ENCODE measurements around the gene NLK. TPM values are rescaled to one million over a fixed set of nuclear protein-coding genes. Genes with fewer than 3 reads are reported as not detected.

NLK gene
- total and polyA plus RNA-seq, 2 donors (not counting 3 experiments of a cell fraction or from before 2014, with no cell fraction given): 23.8 to 34.2 TPM

DNA sequence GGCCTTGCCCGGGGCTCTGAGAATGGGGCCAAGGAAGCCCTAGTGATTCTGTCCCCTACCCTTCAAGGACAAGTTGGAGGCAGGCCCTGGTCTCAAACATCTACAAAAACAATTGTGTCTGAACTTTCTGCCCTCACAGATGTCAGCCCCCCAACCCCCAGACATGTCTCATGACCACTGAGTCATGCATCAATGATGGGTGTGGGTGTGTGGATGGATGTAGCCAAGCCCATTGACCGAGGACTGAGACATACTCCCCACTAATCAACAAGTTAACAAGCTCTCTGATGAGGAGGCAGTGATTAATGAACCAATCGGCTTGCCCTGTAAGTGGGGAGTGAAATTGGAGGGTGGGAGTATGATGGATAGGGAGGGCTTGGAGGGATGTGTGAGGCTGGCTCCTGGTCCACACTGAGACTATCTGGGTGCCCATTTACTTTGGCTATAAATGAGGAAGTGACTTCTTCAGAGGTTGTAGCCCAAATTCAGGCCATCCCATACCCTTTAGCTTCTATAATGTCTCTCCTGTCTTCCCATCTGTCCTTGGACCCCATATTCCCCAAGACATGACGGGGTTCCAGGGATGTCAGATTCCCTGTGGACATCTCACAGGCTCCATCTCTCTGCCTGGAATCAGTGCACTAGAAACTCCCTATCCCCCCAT, 179.4 kb downstream of the NLK start:
- H3K27ac ChIP-seq (ENCODE audit: insufficient read depth, low read depth, low read length): no peak overlapping the region
- intact Hi-C loops (cut with micrococcal nuclease): no loop called here
- H4K20me1 ChIP-seq (replicated peaks; ENCODE audit: control insufficient read depth, extremely low read depth, insufficient read depth, low read length): no peaks in the 10 kb centered on the region
- no peaks in the 10 kb centered on the region for H3K36me3 ChIP-seq (ENCODE audit: control insufficient read depth in 2 of 2, extremely low read depth in 1 of 2, insufficient read depth in 2 of 2, low read length in 2 of 2)
- no peaks in the 10 kb centered on the region for H3K9me1 ChIP-seq (replicated peaks; ENCODE audit: control insufficient read depth, extremely low read depth, insufficient read depth, low read length)
- CTCF ChIA-PET: no interaction called here
- FAIRE-seq: no peak
- POLR2A ChIA-PET: no interaction called here
- BruUV-seq (replicated peaks): no TSS peak
- no peak overlapping the region for H3K4me2 ChIP-seq (ENCODE audit: insufficient read depth, low read length)
- H3K9me3 ChIP-seq (replicated peaks; ENCODE audit: control insufficient read depth, insufficient read depth, low read length): no peaks in the 10 kb centered on the region
- H3K27me3 ChIP-seq (ENCODE audit: control insufficient read depth in 2 of 2, insufficient read depth in 2 of 2, low read length in 2 of 2): no peaks in the 10 kb centered on the region
- H3K4me3 ChIP-seq (replicated peaks in 1 of 3; ENCODE audit: insufficient read depth in 1 of 3, low read depth in 1 of 3, low read length in 3 of 3): no peak overlapping the region
- no peak overlapping the region for H3K9ac ChIP-seq (replicated peaks; ENCODE audit: extremely low read depth, insufficient read depth, low read length)
- no peak overlapping the region for H2AFZ ChIP-seq (ENCODE audit: low read depth, low read length)
- TF ChIP-seq FOS (IDR thresholded peaks at IDR 0.05; ENCODE audit: borderline replicate concordance, insufficient read depth, low read length) (no peak), EZH2 (IDR thresholded peaks at IDR 0.05; ENCODE audit: borderline replicate concordance, low read depth, low read length, severe bottlenecking) (no peak), MYC (IDR thresholded peaks at IDR 0.05; ENCODE audit: low read depth, low read length) (no peak), JUN (IDR thresholded peaks at IDR 0.05; ENCODE audit: borderline replicate concordance, insufficient read depth, insufficient read length, low read depth) (no peak), GATA2 (IDR thresholded peaks at IDR 0.05; ENCODE audit: insufficient read depth, insufficient read length, low read depth, low read length) (no peak), POLR2A (IDR thresholded peaks at IDR 0.05; ENCODE audit: low read depth, low read length) (no peak), POLR2AphosphoS5 (IDR thresholded peaks at IDR 0.05; ENCODE audit: insufficient read depth, low read depth, low read length) (no peak)
- TF ChIP-seq, protein P1, sequence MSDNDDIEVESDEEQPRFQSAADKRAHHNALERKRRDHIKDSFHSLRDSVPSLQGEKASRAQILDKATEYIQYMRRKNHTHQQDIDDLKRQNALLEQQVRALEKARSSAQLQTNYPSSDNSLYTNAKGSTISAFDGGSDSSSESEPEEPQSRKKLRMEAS (IDR thresholded peaks at IDR 0.05; ENCODE audit: insufficient read depth, insufficient read length): no peak
- TF ChIP-seq, protein P2, sequence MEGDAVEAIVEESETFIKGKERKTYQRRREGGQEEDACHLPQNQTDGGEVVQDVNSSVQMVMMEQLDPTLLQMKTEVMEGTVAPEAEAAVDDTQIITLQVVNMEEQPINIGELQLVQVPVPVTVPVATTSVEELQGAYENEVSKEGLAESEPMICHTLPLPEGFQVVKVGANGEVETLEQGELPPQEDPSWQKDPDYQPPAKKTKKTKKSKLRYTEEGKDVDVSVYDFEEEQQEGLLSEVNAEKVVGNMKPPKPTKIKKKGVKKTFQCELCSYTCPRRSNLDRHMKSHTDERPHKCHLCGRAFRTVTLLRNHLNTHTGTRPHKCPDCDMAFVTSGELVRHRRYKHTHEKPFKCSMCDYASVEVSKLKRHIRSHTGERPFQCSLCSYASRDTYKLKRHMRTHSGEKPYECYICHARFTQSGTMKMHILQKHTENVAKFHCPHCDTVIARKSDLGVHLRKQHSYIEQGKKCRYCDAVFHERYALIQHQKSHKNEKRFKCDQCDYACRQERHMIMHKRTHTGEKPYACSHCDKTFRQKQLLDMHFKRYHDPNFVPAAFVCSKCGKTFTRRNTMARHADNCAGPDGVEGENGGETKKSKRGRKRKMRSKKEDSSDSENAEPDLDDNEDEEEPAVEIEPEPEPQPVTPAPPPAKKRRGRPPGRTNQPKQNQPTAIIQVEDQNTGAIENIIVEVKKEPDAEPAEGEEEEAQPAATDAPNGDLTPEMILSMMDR (IDR thresholded peaks at IDR 0.05; ENCODE audit: extremely low read depth in 1 of 2, insufficient read depth in 1 of 2, low read depth in 1 of 2, low read length in 2 of 2): no peak
- H3K4me1 ChIP-seq (ENCODE audit: control insufficient read depth, extremely low read depth, insufficient read depth, low read length): no peaks in the 10 kb centered on the region
- H3K79me2 ChIP-seq (ENCODE audit: control insufficient read depth, insufficient read depth, low read length): no peaks in the 10 kb centered on the region
- no peak for DNase-seq (ENCODE audit: low read depth, low spot score)
- dilution Hi-C loops (cut with MboI; ENCODE audit: extremely low pct_ligation_motif_present, low sequenced_read_pairs): no loop called here

Data from endothelial cell of umbilical vein (primary cell).